Motor neuron (in vitro differentiated cells): ENCODE data around the gene FAM174C. TPM values are rescaled to one million over a fixed set of nuclear protein-coding genes. Genes with fewer than 3 reads are reported as not detected.
A peak's percentile ranks its signal among the peaks of the same experiment; 100 is the strongest.

Experiments used
- ATAC-seq, 8 experiments: fragments of 200-7000 bp; cut with Tn5 transposase; replicated peaks in 6 of 8; 2 replicates each; pipeline ENCODE4 v1.8.0; 2021; ENCODE audit warnings: mild to moderate bottlenecking in 8 of 8, moderate library complexity in 8 of 8
- H3K27ac ChIP-seq, 2 donors: fragments of 250-450 bp; sonication (Bioruptor Pico); 2 replicates each; pipeline ENCODE4 v1.9.0; 2021; ENCODE audit warnings: antibody characterized with exemption in 2 of 2, mild to moderate bottlenecking in 2 of 2, moderate library complexity in 1 of 2
- H3K4me1 ChIP-seq, 2 donors: fragments of 250-450 bp; sonication (Bioruptor Pico); replicated peaks in 1 of 2; 2 replicates each; pipeline ENCODE4 v1.6.1; 2021; ENCODE audit warnings: antibody characterized with exemption in 2 of 2, mild to moderate bottlenecking in 2 of 2, moderate library complexity in 1 of 2
- H3K4me3 ChIP-seq, 5 donors: fragments of 250-450 bp; sonication (Bioruptor Pico); 2 replicates each; pipeline ENCODE4 v1.9.0; 2021; ENCODE audit warnings: antibody characterized with exemption in 5 of 5, mild to moderate bottlenecking in 5 of 5, moderate library complexity in 4 of 5
- WGBS, 10 experiments: fragments of 450-650 bp; shearing (Covaris generic); methylation state at CpG; one replicate each; pipeline ENCODE4 v1.0.0; 2022; 5-methylcytosine and 5-hydroxymethylcytosine counted together
- in situ Hi-C, 9 experiments: fragments of 400-800 bp; cut with MboI; loops; one replicate each; pipeline ENCODE4 v1.15.0; 2021; ENCODE audit warnings: low sequenced_read_pairs in 9 of 9, low pct_unique_long_range_greater_than_20kb in 2 of 9; ENCODE audit not compliant: unreplicated experiment in 9 of 9
- total RNA-seq, 8 experiments: library from RNA; unstranded; fragments of 300-600 nt; gene quantifications; 2 replicates each; pipeline versions ENCODE4 v1.2.3 to v1.2.4, GENCODE V29; 2022

Gene FAM174C
- total RNA-seq, 8 experiments from 2014 or later: 14.2 to 88.9 (median 25.3) TPM

DNA sequence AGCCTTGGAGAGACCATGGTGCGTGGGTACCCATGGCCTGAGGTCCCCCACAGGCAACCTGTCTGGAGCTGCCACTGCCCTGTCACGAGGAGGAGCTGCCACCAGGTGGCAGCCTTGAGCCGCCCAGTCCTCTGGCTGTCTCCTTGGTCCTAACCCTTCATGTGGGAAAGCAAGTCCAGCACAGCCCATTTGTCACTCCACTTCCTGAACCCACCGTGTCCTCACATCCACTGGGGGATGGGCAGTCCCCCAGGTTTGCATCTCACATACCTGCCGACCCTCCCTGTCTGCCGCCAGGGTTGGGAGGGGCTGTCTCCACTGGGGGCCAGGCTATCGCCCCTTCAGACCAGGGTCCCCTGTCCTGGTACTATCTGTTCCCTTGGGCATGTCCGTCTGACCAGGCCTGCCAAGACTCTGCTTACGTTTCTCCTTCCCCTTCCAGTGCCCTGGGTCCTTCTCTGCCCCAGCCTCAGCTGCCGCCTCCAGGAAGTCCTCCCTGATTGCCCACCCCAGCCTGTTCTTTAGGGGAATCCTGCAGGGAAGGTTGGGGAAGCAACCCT lies 4.5 kb downstream of the FAM174C start:
- H3K4me3 ChIP-seq: no peak overlapping the region
- no peak overlapping the region for H3K27ac ChIP-seq
- peaks cover 27 to 28% of the 10 kb centered on the region in 2 donors for H3K4me1 ChIP-seq
- ATAC-seq: peak; percentile 3 to 20 (median 8)
- WGBS, 10 experiments: 0 to 51% (median 20%) methylated on average over 1 to 2 of the region's 10 CpGs; no CpG with 5 or more reads in 7 of the 10 experiments
- in situ Hi-C loops: no loop called here

GRCh38 chr19:1280636-1281568 lies 5.6 kb downstream of the FAM174C start:
- Histone ChIP-seq H3K27ac (no peak overlapping the region), H3K4me1 (peaks cover 26 to 29% of the 10 kb centered on the region in 2 donors), H3K4me3 (no peak overlapping the region)
- no peak for ATAC-seq
- in situ Hi-C loops: no loop called here
- WGBS, 10 experiments: 80% methylated on average over 1 of the region's 53 CpGs; no CpG with 5 or more reads in 9 of the 10 experiments

- H3K4me3 ChIP-seq: no peak overlapping the region
- peaks cover 23 to 26% of the 10 kb centered on the region in 2 donors for H3K4me1 ChIP-seq
- ATAC-seq: no peak
- H3K27ac ChIP-seq: no peak overlapping the region
- in situ Hi-C loops: no loop called here
- WGBS, 10 experiments: 40 to 58% (median 52%) methylated on average over 1 to 5 of the region's 15 CpGs; no CpG with 5 or more reads in 7 of the 10 experiments
Observed at GRCh38 chr19:1281569-1282287, 6.4 kb downstream of the FAM174C start.

DNA sequence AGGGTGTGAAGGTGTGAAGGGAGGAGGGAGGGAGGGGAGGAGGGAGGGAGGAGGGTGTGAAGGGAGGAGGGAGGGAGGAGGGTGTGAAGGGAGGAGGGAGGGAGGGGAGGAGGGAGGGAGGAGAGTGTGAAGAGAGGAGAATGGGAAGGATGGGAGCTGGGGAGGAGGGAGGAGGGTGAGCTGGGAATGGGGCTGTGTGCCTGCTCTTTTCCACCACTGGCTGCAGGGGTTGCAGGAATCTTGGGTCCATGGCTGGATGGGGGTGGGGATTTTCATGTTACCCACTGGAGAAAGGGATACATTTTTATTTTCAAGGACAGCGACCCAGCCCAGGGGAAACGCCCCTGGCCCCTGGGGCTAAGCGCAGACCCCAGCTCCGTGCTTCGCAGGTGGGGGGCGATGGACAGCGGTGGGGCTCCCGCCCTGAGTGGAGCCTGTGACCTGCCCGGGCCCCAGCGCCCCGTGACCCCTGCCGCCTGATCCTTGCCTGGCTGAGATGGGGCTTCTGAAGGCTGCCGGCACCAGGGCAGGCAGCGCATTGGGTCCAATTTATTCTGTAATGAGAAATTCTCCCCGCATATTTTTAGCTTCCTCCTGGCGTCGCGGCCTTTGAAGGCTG lies 7.4 kb downstream of the FAM174C start:
- ATAC-seq: no peak
- WGBS, 10 experiments: 40 to 60% (median 50%) methylated on average over 1 to 5 of the region's 18 CpGs; no CpG with 5 or more reads in 7 of the 10 experiments
- Histone ChIP-seq H3K4me3 (no peak overlapping the region), H3K4me1 (peaks cover 31 to 36% of the 10 kb centered on the region in 2 donors), H3K27ac (no peak overlapping the region)
- in situ Hi-C loops: no loop called here

- H3K4me3 ChIP-seq: no peak overlapping the region
- no peak overlapping the region for H3K27ac ChIP-seq
- ATAC-seq: no peak
- peaks cover 37 to 42% of the 10 kb centered on the region in 2 donors for H3K4me1 ChIP-seq
- in situ Hi-C loops: no loop called here
- WGBS, 10 experiments: 0 to 63% (median 33%) methylated on average over 1 to 5 of the region's 29 CpGs; no CpG with 5 or more reads in 7 of the 10 experiments
Observed at GRCh38 chr19:1283207-1283916, 8.0 kb downstream of the FAM174C start.

GRCh38 chr19:1283917-1284292 lies 8.6 kb downstream of the FAM174C start:
- in situ Hi-C loops: no loop called here
- no CpG with 5 or more reads among the region's 12 CpGs for WGBS, 10 experiments
- no peak for ATAC-seq
- no peak overlapping the region for H3K4me3 ChIP-seq
- no peak overlapping the region for H3K27ac ChIP-seq
- H3K4me1 ChIP-seq: peaks cover 37 to 43% of the 10 kb centered on the region in 2 donors

GRCh38 chr19:1284293-1284978 lies 9.1 kb downstream of the FAM174C start:
- Histone ChIP-seq H3K27ac (no peak overlapping the region), H3K4me1 (peaks cover 37 to 49% of the 10 kb centered on the region in 2 donors), H3K4me3 (peak overlapping the region in 1 of 5 donors; percentile 3)
- ATAC-seq: no peak
- WGBS, 10 experiments: 33 to 80% (median 66%) methylated on average over 1 to 5 of the region's 20 CpGs; no CpG with 5 or more reads in 6 of the 10 experiments
- in situ Hi-C loops: no loop called here

DNA sequence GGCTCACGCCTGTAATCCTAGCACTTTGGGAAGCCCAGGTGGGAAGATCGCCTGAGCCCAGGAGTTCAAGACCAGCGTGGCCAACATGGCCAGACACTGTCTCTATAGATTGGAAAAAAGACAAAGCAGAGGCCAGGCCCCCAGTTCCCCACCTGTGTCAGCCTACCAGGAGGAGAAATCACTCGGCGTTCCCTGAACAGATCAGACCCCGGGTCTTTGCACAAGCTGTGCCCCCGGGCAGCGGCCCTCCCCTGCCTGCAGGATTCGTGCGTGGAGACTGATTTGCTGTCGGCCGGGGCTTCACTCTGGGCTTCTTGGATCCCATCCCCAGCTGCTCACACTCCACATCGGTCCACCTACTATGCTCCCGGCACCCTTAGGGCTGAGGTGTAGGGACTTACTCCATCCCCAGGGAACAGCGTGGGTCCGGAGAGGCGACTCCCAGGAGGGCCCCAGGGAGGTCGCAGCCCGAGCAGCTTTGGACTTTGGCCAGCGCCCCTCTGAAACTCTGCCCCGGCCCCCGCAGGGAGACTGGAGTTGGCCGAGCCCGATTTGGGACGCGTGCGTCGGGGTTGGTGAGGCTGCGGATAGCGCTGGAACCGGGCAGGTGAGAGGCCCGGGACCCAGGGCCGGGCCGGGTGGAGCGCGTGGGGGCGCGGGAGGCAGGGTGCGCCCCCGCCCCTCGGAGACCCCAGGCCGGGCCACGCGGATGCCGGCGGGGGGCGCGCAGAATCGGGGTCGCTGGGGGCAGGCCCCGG lies 9.8 kb downstream of the FAM174C start:
- whole genome bisulfite sequencing, 10 experiments: 0 to 76% (median 70%) methylated on average over 2 to 4 of the region's 51 CpGs; no CpG with 5 or more reads in 7 of the 10 experiments
- in situ Hi-C loops: no loop called here
- H3K4me1 ChIP-seq: peaks cover 34 to 47% of the 10 kb centered on the region in 2 donors
- peak in 5 of 8 experiments; percentile 1 to 22 (median 15) for ATAC-seq
- H3K4me3 ChIP-seq: peak overlapping the region; percentile 51 to 81 (median 61)
- H3K27ac ChIP-seq: no peak overlapping the region

DNA sequence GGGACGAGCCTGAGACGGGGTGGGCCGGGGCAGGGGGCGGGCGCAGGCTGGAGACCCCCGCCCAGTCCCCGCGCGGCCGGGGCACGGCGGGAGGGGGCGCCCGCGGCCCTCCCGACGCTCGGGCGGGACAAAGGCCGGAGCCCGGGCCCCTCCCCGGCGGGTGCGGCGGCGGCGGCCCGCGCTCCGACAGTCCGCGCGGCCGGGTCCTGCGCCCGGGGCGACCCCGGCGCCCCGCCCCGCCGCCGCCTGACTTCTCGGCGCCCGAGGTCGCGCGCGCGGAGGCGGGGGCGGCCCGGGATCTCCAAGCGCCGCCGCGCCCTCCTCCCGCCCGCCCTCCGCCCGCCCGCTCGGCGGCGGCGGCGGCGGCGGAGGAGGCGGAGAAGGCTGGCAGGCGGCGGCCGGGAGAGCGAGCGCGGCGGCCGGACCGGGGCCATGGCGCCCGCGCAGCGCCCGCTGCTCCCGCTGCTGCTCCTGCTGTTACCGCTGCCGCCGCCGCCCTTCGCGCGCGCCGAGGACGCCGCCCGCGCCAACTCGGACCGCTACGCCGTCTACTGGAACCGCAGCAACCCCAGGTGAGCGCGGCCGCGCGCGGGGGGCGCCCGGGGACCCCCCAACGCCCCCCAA lies 10.5 kb downstream of the FAM174C start, which contains the start of gene EFNA2:
EFNA2 (plus strand) TSS at position 137 of the 624 bp plus-strand sequence; CDS start at position 433, 296 bp downstream.
- peak within 1 kb of the TSS; percentile 8 to 15 for H3K27ac ChIP-seq

GRCh38 chr19:1286487-1287353 lies 11.4 kb downstream of the FAM174C start:
- H3K4me3 ChIP-seq: peak overlapping the region; percentile 51 to 81 (median 61)
- H3K27ac ChIP-seq: no peak overlapping the region
- ATAC-seq: peak in 1 of 8 experiments; percentile 1
- H3K4me1 ChIP-seq: peaks cover 34 to 47% of the 10 kb centered on the region in 2 donors
- WGBS, 10 experiments: 25% methylated on average over 4 of the region's 38 CpGs; no CpG with 5 or more reads in 9 of the 10 experiments
- in situ Hi-C loops: no loop called here

More for the DNA sequence above, 10.5 kb downstream of the FAM174C start, which contains the start of gene EFNA2:
- WGBS, 10 experiments: no CpG with 5 or more reads among the region's 113 CpGs
- peaks cover 34 to 47% of the 10 kb centered on the region in 2 donors for H3K4me1 ChIP-seq
- in situ Hi-C loops: no loop called here
- peak within 1 kb of the TSS; percentile 51 to 81 (median 61) for H3K4me3 ChIP-seq
- peak; percentile 33 to 56 (median 45) for ATAC-seq
